T1000 (cell line): ENCODE data around the gene TUBGCP5.

Experiments used
- DNase-seq: peaks from one replicate; lab custom pipeline; 2025; ENCODE audit warnings: mixed read lengths; lab: John Stamatoyannopoulos, UW

The TUBGCP5 gene

GRCh38 chr15:22978691-22979237 is 60.6 kb downstream of the TUBGCP5 start:
- no peak for DNase-seq

- DNase-seq, result no peak
These were observed 64.6 kb downstream of the TUBGCP5 start for GRCh38 chr15:22974745-22975144.

GRCh38 chr15:22973987-22974386 is 65.4 kb downstream of the TUBGCP5 start:
- DNase-seq, result no peak

- no peak for DNase-seq
These were observed 66.1 kb downstream of the TUBGCP5 start for GRCh38 chr15:22973286-22973685.

GRCh38 chr15:22969489-22969888 is 69.9 kb downstream of the TUBGCP5 start:
- no peak for DNase-seq

- no peak for DNase-seq
These were observed 71.0 kb downstream of the TUBGCP5 start for GRCh38 chr15:22968366-22968765.

GRCh38 chr15:22967084-22967770 is 72.1 kb downstream of the TUBGCP5 start:
- DNase-seq, result no peak

- DNase-seq, result no peak
These were observed 72.9 kb downstream of the TUBGCP5 start for GRCh38 chr15:22966321-22967083.

- no peak for DNase-seq
These were observed 75.7 kb downstream of the TUBGCP5 start for GRCh38 chr15:22963641-22964040.

GRCh38 chr15:22962611-22963010 is 76.8 kb downstream of the TUBGCP5 start:
- no peak for DNase-seq

- DNase-seq, result no peak
These were observed 77.6 kb downstream of the TUBGCP5 start for GRCh38 chr15:22961762-22962161.

GRCh38 chr15:22960556-22960955 is 78.8 kb downstream of the TUBGCP5 start:
- DNase-seq, result no peak

GRCh38 chr15:22960126-22960525 is 79.2 kb downstream of the TUBGCP5 start:
- no peak for DNase-seq

GRCh38 chr15:22959321-22960101 is 79.9 kb downstream of the TUBGCP5 start:
- DNase-seq, result no peak

GRCh38 chr15:22958487-22959280 is 80.7 kb downstream of the TUBGCP5 start:
- no peak for DNase-seq

- no peak for DNase-seq
These were observed 82.5 kb downstream of the TUBGCP5 start for GRCh38 chr15:22956978-22957260.

- DNase-seq, result no peak
These were observed 83.0 kb downstream of the TUBGCP5 start for GRCh38 chr15:22956257-22956977.

GRCh38 chr15:22955544-22956119 is 83.7 kb downstream of the TUBGCP5 start:
- no peak for DNase-seq

- no peak for DNase-seq
These were observed 84.4 kb downstream of the TUBGCP5 start for GRCh38 chr15:22954798-22955543.

- no peak for DNase-seq
These were observed 85.0 kb downstream of the TUBGCP5 start for GRCh38 chr15:22954326-22954725.
